H1 (cell line): Measurements from ENCODE around the gene SUGP1. TPM values are rescaled to one million over a fixed set of nuclear protein-coding genes. Genes with fewer than 3 reads are reported as not detected.

Experiments
- BACH1 ChIP-seq: IDR thresholded peaks from 2 replicates; pipeline ENCODE4 v1.6.1; 2012; ENCODE audit warnings: low read length, improper control_type of control experiment
- BRCA1 ChIP-seq: IDR thresholded peaks from 2 replicates; pipeline ENCODE4 v1.6.1; 2012; ENCODE audit warnings: low read depth, low read length, improper control_type of control experiment
- CHD7 ChIP-seq: fragments of 300-600 bp; sonication (generic); IDR thresholded peaks from 2 replicates; pipeline ENCODE4 v1.7.1; 2012; ENCODE audit warnings: low read length, moderate library complexity, mild to moderate bottlenecking, inconsistent platforms; ENCODE audit not compliant: insufficient replicate concordance
- FOSL1 ChIP-seq: IDR thresholded peaks from 2 replicates; pipeline ENCODE4 v1.6.1; 2011; ENCODE audit warnings: mild to moderate bottlenecking, low read depth, low read length, moderate library complexity; ENCODE audit not compliant: insufficient read depth
- KDM1A ChIP-seq: fragments of 200-600, 300-600 bp; sonication (generic); IDR thresholded peaks from 2 replicates; pipeline ENCODE4 v1.7.1; 2016; ENCODE audit warnings: mild to moderate bottlenecking, low read length, borderline replicate concordance
- MAFK ChIP-seq: IDR thresholded peaks from 2 replicates; pipeline ENCODE4 v1.6.1; 2012; ENCODE audit warnings: low read depth, mild to moderate bottlenecking, improper control_type of control experiment, low read length
- POLR2A ChIP-seq, 2 experiments: IDR thresholded peaks; 1 replicate in 1 of 2; 2 replicates in 1 of 2; pipeline ENCODE4 v1.6.1; 2011; ENCODE audit warnings: low read depth in 2 of 2, low read length in 2 of 2, mild to moderate bottlenecking in 2 of 2; ENCODE audit errors: control extremely low read depth in 1 of 2
- SP1 ChIP-seq: IDR thresholded peaks from 2 replicates; pipeline ENCODE4 v1.6.1; 2011; ENCODE audit warnings: low read depth, low read length
- SP4 ChIP-seq: IDR thresholded peaks from 2 replicates; pipeline ENCODE4 v1.6.1; 2012; ENCODE audit warnings: low read length, inconsistent platforms
- TAF1 ChIP-seq: IDR thresholded peaks from 2 replicates; pipeline ENCODE4 v1.6.1; 2011; ENCODE audit warnings: mild to moderate bottlenecking, low read depth, low read length
- polyA plus RNA-seq, 7 experiments: library from polyadenylated mRNA; depleted of rRNA in 3 of 7; stranded (reverse) in 5 of 7; unstranded in 2 of 7; fragments of >200 nt in 5 of 7; fragments of 200-250 nt in 2 of 7; gene quantifications; 1 replicate in 5 of 7; 2 replicates in 1 of 7; 4 replicates in 1 of 7; pipeline versions ENCODE4 v1.2.1 to v1.2.3, GENCODE V29; 2011 to 2013; ENCODE audit warnings: missing spikeins in 2 of 7, mixed read lengths in 2 of 7
- total RNA-seq: library from RNA; stranded (reverse); fragmentation: NEBNext Ultra II Directional; extraction: Animal tissue kit (Norgen Biotek cat#: 25700); gene quantifications from 2 replicates; pipeline ENCODE4 v1.2.1, GENCODE V29; 2021

SUGP1 gene
- total and polyA plus RNA-seq, 2 of the 8 experiments (the other 6 are each of a cell fraction or from before 2014, with no cell fraction given), result 38.5 to 65.2 TPM

- TF ChIP-seq CHD7 (no peak), POLR2A (IDR thresholded peaks at IDR 0.05; ENCODE audit: control extremely low read depth in 1 of 2, low read depth in 2 of 2, low read length in 2 of 2) (no peak), SP4 (no peak), MAFK (no peak; the same call in 1 of the 2 replicates), BRCA1 (no peak), KDM1A (no peak), TAF1 (0 out of 2 replicates have a peak, but pooled peaks have one; percentile 37), SP1 (0 out of 2 replicates have a peak, but pooled peaks have one; percentile 50), FOSL1 (no peak), BACH1 (0 out of 2 replicates have a peak, but pooled peaks have one; percentile 31)
Observed at GRCh38 chr19:19366434-19367396, 46.4 kb upstream of the SUGP1 start (continued).
